ENCODE results near the gene SYNDIG1L.

The SYNDIG1L gene

DNA sequence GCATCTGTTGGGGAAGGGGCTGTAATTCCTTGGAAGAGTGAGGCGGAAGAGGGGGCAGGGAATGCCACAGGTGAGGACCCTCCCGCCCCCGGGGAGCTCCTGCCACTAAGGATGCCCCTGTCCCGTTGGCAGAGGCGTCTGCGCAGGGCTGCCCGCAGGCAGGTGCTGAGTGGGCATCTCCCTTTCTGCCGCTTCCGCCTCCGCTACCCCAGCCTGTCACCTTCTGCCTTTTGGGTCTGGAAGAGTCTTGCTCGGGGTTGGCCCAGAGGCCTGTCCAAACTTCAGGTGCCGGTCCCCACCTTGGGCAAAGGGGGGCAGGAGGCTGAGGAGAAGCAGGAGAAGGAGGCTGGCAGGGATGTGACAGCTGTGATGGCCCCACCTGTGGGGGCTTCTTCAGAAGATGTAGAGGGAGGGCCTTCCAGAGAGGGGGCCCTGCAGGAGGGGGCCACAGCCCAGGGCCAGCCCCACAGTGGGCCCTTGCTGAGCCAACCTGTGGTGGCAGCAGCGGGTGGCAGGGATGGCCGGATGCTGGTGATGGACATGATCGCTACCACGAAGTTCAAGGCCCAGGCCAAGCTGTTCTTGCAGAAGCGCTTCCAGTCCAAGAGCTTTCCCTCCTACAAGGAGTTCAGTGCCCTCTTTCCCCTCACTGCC, 67.7 kb downstream of the SYNDIG1L start:
- no peak for DNase-seq

DNA sequence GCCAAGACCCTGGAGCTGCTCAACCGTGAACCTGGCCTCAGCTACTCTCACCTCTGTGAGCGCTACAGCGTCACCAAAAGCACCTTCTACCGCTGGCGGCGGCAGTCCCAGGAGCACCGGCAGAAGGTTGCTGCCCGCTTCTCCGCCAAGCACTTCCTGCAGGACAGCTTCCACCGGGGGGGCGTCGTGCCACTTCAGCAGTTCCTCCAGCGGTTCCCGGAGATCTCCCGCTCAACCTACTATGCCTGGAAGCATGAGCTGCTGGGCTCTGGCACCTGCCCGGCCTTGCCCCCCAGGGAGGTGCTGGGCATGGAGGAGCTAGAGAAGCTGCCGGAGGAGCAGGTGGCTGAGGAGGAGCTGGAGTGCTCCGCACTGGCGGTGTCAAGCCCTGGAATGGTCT, 68.4 kb downstream of the SYNDIG1L start:
- no peak for DNase-seq

DNA sequence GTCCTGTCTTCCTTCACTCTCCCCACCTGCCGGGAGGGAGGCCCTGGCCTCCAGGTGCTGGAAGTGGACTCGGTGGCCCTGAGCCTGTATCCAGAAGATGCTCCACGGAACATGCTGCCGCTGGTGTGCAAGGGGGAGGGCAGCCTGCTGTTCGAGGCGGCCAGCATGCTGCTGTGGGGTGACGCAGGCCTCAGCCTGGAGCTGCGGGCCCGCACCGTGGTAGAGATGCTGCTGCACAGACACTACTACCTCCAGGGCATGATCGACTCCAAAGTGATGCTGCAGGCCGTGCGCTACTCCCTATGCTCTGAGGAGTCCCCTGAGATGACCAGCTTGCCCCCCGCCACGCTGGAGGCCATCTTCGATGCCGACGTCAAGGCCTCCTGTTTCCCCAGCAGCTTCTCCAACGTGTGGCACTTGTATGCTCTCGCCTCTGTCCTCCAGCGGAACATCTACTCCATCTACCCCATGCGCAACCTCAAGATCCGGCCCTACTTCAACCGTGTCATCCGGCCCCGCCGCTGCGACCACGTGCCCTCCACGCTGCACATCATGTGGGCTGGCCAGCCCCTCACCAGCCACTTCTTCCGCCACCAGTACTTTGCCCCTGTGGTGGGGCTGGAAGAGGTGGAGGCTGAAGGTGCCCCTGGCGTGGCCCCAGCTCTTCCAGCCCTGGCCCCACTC, 69.0 kb downstream of the SYNDIG1L start:
- no peak for DNase-seq

Measured in NCI-H446 (cell line).